G401.6 (cell line): ENCODE results near the gene MIPOL1.
"Not testable (repeated sequence)": the region's sequence is repeated elsewhere in the genome, so short reads cannot be mapped to it uniquely, and the experiment has no call there.

ENCODE experiments used
- FAIRE-seq: peaks from 2 replicates; lab custom pipeline; 2012; peaks lifted over from hg19 to GRCh38; lab: Jason Lieb, UNC

The MIPOL1 gene

DNA sequence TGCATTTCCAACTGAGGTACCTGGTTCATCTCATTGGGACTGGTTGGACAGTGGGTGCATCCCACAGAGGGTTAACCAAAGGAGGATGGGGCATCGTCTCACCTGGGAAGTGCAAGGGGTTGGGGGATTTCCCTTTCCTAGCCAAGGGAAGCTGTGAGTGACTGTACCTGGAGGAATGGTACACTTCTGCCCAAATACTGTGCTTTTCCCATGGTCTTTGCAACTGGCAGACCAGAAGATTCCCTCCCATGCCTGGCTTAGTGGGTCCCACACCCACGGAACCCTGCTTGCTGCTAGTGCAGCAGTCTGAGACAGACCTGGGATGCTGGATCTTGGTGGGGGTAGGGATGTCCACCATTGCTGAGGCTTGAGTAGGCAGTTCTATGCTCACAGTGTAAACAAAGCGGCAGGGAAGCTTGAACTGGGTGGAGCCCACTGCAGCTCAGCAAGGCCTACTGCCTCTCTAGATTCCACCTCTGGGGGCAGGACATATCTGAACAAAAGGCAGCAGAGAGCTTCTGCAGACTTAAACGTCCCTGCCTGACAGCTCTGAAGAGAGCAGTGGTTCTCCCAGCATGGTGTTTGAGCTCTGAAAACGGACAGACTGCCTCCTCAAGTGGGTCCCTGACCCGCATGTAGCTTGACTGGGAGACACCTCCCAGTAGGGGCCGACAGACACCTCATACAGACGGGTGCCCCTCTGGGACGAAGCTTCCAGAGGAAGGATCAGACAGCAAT, 9.7 kb upstream of the MIPOL1 start:
- not testable (repeated sequence) for FAIRE-seq

DNA sequence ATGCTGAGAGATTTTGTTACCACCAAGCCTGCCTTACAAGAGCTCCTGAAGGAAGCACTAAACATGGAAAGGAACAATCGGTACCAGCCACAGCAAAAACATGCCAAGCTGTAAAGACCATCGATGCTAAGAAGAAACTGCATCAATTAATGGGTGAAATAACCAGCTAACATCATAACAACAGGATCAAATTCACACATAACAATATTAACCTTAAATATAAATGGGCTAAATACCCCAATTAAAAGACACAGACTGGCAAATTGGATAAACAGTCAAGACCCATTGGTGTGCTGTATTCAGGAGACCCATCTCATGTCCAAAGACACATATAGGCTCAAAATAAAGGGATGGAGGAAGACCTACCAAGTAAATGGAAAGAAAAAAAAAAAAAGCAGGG, 8.0 kb upstream of the MIPOL1 start:
- FAIRE-seq: not testable (repeated sequence)

- no peak for FAIRE-seq
These were observed 3.0 kb upstream of the MIPOL1 start for GRCh38 chr14:37194698-37195097.

- FAIRE-seq: no peak
These were observed 2.4 kb upstream of the MIPOL1 start for GRCh38 chr14:37195327-37195726.

- FAIRE-seq: no peak
These were observed 925 bp upstream of the MIPOL1 start for GRCh38 chr14:37196604-37197420.

GRCh38 chr14:37198273-37198598, 499 bp downstream of the MIPOL1 start:
- FAIRE-seq: no peak

DNA sequence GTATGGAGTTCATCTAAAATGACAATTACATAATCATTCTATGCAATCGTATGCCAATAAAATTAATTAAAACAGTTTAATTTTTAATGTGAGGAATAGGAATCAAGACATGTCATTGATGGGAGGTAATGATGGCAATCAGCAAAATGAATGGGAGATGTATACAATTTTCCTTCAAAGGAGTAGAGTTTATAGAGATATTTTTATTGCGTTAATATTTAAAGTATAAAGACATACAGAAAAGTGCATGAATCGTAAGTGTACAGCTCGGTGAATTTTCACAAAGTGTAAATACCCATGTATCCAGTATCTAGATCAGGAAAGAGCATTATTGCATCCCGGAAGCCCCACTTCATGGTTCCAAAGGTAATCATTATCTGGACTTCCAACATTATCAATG, 1.2 kb downstream of the MIPOL1 start:
- FAIRE-seq: no peak

- no peak for FAIRE-seq
These were observed 4.0 kb downstream of the MIPOL1 start for GRCh38 chr14:37201724-37202123.

GRCh38 chr14:37202265-37202664, 4.5 kb downstream of the MIPOL1 start:
- no peak for FAIRE-seq

- no peak for FAIRE-seq
These were observed 5.1 kb downstream of the MIPOL1 start for GRCh38 chr14:37202812-37203211.

- no peak for FAIRE-seq
These were observed 5.7 kb downstream of the MIPOL1 start for GRCh38 chr14:37203423-37203822.

GRCh38 chr14:37205623-37206605, 8.2 kb downstream of the MIPOL1 start:
- not testable (repeated sequence) for FAIRE-seq

GRCh38 chr14:37209617-37210016, 11.9 kb downstream of the MIPOL1 start:
- FAIRE-seq: not testable (repeated sequence)

DNA sequence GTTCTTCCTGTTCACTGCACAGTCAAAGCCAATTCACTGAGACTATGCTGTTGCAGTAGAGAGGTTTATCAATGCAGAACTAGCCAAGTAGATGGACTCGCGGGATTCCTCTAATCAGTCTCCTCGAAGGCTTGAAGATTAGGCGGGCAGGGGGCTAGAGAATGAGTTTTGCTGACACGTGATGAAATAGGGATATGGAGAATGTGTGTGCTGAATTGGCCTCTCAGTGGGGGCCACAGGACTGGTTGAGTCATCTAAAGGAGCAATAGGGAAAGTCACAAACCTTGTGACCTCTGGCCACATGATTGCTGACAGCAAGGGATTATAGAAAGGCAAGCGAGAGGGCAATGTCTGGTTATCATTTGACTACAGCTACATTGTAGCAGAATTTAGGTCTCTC, 12.7 kb downstream of the MIPOL1 start:
- FAIRE-seq: no peak

DNA sequence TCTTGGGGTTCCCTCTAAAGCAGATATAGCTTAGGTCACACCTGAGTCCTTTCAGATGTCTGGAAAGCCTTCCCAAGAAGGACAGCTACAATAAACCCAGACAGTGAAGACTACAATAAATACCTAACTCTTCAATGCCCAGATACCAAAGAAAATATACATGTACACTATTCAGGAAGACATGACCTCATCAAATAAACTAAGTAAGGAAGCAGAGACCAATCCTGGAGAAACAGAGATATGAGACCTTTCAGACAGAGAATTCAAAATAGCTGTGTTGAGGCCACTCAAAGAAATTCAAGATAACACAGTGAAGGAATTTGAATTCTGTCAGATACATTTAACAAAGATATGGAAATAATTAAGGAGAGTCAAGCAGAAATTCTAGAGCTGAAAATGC, 15.3 kb downstream of the MIPOL1 start:
- FAIRE-seq: no peak

DNA sequence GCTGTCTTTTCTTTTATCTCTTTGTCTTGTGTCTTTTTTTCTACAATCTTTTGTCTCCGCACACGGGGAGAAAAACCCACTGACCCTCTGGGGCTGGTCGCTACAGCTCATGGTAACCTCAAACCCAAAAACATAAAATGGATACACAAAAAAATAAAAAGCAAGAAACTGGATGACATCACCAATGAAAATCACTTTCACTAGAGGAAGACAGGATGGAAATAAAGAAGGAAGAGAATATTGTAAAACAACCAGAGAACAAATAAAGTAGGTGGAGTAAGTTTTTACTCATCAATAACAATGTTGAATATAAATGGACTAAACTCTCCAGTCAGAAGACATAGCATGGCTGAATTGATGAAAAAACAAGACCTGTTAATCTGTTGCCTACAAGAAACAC, 17.6 kb downstream of the MIPOL1 start:
- FAIRE-seq: no peak

DNA sequence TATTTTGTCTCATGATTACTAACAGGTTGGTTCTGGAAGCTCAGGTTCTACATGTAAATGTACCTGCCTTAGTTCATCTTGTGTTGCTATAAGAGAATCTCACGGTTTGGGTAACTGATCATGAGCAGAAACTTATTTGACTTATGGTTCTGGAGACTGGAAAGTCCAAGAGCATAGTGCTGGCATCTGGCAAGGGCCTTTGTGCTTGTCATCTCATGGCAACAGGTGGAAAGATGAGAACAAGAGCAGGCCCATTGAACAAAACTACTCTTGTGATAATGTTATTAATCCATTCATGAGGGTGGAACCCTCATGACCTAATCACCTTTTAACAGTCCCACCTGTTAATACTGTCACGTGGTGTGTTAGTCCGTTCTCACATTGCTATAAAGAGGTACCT, 23.3 kb downstream of the MIPOL1 start:
- FAIRE-seq: no peak

DNA sequence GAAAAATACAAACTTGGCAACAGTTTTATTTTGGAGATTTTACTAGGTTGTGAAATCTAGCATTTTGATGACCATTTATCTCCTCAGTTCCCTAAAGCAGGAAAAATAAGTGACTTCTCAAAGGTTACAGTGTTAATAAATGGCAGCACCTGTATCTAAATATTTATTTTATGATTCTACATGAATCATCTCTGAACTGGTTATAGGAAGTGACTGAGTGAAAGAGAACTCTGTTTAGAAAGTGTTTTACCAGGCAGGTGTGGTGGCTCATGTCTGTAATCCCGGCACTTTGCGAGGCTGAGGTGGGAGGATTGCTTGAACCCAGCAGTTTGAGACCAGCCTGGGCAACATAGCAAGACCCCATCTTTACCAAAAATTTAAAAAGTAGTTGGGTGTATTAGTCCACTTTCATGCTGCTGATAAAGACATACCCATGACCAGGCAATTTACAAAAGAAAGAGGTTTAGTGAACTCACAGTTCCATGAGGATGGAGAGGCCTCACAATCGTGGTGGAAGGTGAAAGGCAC, 26.3 kb downstream of the MIPOL1 start:
- FAIRE-seq: no peak

DNA sequence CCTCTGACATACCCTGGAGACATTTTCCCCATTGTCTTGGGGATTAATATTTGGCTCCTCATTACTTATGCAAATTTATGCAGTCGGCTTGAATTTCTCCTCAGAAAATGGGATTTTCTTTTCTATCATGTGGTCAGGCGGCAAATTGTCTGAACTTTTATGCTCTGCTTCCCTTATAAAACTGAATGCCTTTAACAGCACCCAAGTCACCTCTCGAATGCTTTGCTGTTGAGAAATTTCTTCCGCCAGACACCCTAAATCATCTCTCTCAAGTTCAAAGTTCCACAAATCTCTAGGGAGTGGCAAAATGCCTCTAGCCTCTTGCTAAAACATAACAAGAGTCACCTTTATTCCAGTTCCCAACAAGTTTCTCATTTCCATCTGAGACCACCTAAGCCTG, 27.9 kb downstream of the MIPOL1 start:
- not testable (repeated sequence) for FAIRE-seq

- peak; percentile 90 for FAIRE-seq
These were observed 32.9 kb downstream of the MIPOL1 start for GRCh38 chr14:37230551-37231194.

- peak; percentile 87 for FAIRE-seq
These were observed 35.3 kb downstream of the MIPOL1 start for GRCh38 chr14:37232907-37233481.
